ENCODE data around the gene AP1G1.

The AP1G1 gene

DNA sequence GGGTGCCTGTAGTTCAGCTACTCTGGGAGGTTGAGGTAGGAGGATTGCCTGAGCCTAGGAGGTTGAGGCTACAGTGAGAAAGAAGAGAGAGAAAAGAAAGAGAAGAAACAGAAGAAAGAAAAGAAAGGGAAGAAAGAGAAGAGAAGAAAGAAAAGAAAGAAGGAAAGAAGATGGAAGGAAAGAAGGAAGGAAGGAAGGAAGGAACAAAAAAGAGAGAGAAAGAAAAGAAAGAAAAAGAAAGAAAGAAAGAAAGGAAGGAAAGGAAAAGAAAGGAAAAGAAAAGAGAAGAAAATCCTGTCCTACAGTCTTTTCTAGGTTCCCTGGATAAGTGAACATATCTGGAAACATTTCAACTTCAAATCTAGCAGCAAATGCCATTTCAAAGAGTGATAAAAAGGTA lies 54.5 kb downstream of the AP1G1 start:
- DNase-seq: no peak

DNA sequence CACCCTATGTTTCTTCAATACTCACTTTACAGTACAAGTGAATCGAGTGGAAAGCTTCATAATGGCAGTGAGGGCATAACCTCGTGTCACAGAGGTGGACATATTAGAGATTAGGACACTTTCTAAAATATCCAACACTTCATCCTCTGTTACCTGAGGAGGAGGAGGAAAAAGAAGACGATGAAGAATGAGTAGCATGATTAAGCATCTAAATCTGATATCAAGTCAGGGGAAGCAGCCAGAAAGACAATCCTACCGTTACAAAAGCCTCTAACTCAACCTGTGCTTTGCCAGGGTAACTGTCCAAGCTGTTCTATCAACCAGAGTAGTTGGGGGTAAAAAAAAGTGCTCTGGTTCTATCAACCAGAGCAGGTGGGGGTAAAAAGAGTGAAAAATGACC lies 60.4 kb downstream of the AP1G1 start:
- DNase-seq: no peak

DNA sequence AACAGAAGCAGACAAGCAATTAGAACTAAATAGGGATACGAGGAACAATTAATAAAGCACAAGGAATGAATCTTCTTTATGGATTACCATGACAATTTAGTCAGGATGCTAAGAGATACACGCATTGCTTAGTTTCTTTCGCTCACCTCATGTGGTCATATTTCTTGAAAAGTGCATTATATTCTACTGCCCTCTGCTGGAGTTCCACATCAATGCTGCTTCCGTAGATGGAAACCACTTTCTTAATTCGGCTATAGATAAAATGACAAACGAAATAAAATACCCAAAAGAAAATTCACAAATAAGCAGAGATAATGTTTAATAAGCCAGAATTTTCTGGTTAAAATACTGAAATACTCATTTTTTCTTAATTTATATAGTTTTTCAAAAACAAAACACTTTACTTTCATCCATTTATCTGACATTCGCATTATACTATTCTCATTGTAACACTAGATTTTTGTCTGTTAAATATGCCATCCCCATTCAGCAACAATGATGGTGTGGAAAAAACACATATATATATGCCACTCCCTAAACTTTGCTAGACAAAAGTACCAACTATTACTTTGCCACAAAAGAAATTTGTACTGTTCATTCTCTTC lies 62.1 kb downstream of the AP1G1 start:
- DNase-seq: no peak

DNA sequence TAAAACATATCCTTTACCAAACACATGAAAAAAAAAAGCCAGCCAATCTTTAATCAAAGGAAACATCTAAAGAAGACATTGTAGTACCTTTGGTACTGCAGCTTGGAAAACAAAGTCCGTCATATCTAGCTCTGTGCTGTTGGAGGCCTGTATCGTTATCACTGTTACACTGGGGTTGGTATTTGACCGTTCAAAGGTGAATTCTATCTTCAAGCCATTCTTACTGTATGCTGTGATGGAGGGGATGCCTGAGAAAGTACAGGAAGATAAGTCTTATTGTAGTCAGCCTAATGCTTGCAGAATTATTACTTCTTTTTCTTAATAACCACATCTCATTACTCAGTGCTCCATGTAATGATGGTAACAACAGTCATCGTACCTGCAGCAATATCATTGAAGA lies 69.8 kb downstream of the AP1G1 start:
- no peak for DNase-seq

DNA sequence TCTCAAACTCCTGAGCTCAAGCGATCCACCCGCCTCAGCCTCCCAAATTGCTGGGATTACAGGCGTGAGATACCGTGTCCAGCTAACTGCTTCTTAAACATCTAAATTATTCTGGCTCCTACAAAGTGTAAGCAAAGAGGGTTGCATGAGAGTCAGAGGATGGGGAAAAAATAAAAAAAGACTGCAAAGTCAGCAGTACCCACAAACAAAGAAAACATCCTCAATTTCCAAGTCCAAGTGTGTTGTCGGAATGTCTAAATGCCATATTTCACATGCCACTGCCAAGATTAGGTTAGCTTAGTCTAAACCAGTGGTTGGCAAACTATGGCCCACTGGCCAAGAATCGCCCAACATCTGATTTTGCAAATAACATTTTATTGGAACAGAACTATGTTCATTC lies 71.1 kb downstream of the AP1G1 start:
- DNase-seq: no peak

DNA sequence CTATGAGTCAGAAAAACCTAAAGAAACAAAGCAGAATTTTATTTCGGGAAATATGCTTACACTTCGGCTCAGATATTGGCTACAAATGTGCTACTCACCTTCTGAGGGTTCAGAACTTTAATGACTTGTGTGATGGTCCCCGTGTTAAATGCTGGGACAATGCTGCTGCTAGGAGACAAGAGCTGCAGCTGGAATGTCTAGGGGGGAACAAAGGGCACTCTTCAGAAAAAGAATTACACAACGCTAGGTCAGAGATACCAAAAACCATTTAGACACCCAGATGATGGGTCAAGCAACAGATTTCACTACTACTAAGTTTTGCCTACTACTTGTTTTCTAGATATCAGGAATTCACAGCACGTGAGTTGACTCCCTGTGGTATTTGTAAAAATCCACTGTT lies 74.1 kb downstream of the AP1G1 start:
- no peak for DNase-seq

DNA sequence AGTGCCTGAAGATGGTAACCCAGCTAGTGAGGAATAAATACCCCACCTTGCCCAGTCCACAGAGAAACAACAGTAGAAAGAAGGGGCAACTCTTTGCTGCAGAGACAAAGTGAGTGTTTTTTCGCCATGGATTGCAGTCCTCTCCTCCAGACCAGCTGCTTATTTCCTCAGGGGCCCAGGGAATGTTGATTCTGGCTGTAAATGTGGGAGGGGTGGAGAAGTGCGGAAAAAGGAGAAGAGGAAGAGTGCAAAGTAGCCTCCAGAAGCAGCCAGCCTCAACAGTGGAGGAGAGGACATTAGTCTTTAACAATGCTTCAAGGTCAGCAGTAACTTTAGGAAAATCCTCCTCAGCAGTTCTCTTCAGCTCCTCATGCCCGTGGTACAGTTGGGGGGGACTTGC lies 76.0 kb downstream of the AP1G1 start:
- DNase-seq: no peak

DNA sequence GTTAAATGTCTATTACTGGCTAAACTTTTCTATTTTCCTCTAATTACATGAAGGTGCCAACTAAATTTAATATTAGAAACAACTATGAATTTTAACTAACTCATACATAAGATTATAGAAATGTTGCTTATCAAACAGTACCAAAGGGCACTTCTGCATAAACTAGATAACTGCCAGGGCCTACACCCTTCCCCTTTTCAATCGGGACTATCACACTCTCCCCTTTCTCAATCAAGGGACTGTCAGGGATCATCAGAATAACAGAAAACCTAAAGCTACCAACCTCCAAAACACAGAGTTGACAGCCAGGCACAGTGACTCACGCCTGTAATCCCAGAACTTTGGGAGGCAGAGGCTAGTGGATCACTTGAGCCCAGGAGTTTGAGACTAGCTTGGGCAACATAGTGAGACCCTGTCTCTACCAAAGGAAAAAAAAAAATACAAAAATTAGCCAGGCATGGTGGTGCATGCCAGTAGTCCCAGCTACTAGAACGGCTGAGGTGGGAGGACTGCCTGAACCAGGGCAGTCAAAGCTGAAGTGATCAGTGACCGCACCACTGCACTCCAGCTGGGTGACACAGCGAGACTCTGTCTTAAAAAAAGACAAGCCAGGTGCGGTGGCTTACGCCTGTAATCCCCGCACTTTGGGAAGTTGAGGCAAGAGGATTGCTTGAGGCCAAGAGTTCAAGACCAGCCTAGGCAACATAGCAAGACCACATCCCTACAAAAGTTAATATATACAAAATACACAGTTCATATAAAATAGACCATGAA lies 80.9 kb downstream of the AP1G1 start:
- DNase-seq: no peak

DNA sequence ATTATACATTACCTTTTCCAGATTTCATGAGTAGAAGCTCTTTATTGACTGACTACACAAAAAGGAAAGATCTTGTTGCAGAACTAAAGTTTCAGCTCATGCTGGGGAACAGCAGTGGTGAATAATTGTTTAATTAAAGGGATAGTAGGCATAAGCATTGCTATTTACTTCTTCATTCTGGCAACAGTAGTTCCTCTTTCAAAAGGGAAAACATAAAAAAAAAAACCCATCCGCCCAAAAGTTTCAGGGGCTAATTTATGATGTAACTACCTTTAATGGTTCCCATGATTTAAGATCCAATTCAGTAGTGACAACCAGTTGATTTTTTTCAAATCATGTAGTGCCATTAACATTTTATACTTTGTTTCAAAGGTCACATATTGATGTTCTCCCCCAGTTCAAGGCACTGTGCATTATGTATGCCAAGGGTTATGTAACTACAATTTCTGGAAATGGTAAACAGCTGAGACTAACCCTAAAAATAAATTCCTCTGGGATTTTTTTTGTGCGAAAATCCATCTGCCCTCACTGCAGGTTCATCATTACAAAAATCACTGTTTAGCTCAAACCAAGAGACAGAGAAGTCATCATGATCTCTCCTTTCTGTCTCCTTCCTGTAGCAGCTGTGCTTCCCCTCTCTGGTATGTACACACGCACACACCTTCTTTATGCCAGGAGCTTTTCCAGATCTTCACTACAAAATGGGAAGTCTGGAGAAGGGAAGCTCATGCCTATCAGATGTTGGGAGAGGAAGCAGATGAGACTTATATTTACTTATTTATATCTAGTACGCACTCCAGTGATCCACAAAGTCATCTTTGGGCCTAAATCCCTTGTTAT lies 81.9 kb downstream of the AP1G1 start:
- DNase-seq: no peak

DNA sequence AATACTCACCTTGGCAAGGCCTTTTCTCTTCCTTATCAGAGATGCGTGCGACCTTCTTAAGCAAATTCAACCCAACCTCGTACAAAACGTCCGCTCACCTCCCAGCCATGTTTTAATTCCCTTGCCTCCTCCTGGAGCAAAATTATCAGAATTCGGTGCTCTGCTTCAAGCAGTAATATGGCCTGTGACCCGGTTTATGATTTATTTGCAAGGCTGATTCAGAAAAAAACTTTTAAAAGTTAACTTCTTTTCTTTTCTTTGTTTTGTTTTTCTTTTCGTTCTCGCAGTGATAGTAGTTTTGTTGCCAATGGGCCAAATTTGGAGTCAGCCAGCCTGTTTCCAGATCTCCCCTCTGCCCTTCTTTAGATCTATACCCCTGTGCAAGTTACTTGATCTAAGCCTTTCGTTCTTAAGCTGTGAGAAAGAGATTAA lies 84.3 kb downstream of the AP1G1 start, which contains the start of gene PHLPP2:
PHLPP2 (minus strand) TSS at position 382 of the 432 bp plus-strand sequence. CDS start 9,906 bp downstream, outside the sequence.
- DNase-seq: no peak

DNA sequence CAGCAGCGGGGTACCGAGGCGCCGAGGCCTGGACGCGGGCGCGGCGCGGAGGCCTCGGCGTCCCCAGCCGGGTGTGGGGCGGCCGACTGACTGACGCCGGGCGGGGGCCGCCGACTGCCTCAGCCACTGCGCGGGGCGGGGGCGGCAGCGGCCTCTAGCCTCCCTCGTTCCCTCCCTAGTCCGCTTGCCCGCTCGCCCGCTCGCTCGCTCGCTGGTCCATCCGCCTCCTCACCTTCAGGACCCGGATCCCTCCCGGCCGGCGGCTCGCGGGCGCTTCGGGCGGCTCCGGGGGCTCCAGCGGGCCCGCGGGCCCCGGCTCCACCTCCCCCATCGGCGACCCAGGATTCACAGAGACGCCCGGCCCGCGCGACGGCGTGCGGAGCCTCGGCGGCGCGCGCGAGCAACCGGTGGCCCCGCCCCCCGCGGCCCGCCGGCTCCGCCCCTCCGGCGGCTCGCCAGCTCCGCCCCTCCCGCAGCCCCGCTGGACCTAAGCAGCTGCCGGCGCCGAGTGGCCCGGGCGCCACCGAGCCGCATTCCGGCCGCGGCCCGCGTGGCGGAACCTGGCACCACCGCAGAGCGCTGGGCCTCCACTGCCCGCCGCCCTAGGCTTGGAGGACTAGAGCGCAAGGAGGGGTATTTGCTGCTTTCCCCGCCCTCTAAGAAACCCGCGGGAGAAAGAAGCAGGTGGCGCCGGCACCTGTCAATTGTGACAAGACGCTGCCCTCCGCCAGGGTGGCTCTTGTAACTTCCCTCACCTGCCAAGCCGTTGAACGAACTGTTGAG lies 84.9 kb downstream of the AP1G1 start:
- DNase-seq: peak; percentile 90

DNA sequence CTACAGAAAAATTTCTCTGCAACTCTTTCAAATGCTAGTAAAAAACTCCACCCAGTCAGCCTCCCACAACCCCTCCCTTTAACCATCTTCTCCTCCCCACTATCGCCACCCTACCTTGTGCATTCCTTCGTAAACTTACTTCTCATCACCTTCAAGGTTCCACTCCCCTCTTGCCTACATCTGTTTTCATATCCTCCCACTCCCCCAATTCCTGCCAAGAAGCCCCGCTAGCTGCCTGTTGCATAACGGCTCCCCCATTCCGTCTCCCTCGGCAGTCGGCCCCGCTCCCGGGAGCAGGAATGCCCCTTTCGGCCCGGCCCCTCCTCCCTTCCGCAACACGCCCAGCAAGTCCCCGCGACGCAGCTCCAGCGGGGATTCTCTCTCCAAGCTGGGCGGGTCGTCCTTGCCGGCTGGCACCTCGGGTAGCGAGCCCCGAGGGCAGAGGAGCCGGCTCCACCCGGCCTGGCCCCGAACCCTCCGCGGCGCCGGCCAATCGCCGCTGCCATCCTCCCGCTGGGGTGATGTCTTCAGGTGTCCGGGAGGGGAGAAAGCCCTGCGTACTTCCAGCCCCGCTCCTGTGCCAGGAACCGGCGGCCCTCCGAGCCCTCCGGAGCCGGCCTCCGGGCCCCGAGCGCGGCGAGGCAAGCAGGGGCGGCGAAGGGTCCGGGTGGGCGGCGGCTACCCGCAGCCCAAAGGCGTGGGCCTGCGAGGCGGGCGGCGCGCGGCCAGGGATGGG lies 85.7 kb downstream of the AP1G1 start:
- DNase-seq: peak; percentile 79

DNA sequence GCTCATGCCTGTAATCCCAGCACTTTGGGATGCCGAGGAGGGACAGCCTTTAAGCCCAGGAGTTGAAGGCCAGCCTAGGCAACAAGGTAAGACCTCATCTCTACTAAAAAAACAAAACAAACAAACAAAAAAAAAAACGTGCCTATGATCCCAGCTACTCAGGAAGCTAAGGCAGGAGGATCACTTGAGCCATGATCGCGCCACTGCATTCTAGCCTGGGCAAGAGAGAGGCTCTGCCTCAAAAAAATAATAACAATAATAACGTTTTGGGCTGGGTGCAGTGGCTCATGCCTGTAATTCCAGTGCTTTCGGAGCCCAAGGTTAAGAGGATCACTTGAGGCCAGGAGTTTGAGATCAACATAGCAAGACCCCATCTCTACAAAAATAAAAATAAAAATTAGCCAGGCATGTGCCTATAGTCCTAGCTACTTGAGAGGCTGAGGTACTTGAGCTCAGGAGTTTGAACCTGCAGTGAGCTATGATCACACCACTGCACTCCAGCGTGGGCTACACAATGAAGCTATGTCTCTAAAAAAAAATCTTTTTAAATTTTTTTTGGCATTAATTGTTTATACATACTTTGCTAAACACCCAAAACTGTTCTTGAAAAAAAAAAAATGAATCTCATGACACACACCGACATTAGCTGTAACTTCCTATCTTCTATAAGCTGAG lies 87.4 kb downstream of the AP1G1 start:
- no peak for DNase-seq

DNA sequence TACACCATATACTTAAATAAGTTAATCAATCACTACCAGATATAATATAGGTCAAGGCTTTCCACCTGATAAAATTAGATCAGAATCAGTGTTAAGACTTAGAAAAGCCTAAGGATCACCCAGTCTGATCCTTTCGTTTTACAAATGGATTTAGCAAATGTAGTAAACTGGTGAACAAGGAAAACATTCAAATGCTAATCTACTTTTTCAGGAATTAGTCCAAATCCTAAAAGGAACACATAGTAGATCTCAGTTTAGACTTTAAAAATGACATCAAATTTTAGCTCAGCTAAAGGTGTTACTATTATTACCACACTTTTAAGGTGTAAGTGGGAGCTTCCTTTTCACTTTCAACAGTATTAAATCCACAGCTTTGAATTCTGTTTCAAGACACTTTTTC lies 96.1 kb downstream of the AP1G1 start:
- DNase-seq: no peak

DNA sequence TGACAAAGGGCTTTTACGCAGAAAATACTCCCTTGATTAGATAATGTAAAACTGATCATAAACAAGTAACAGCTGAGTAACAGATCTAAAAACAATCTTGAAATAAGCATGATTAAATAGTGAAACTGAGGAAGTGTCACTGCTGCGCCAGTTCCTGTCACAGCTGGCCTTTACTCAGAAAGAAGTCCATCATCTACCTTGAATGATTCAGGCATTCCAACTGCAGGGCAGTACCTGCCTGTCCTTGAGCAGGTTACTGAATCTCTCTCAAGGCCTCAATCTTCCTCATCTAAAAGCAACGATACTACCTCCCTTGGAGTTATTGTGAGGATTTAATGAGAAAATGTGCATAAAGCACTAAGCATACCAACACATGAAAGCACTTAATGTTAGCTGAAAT lies 96.8 kb downstream of the AP1G1 start:
- no peak for DNase-seq

DNA sequence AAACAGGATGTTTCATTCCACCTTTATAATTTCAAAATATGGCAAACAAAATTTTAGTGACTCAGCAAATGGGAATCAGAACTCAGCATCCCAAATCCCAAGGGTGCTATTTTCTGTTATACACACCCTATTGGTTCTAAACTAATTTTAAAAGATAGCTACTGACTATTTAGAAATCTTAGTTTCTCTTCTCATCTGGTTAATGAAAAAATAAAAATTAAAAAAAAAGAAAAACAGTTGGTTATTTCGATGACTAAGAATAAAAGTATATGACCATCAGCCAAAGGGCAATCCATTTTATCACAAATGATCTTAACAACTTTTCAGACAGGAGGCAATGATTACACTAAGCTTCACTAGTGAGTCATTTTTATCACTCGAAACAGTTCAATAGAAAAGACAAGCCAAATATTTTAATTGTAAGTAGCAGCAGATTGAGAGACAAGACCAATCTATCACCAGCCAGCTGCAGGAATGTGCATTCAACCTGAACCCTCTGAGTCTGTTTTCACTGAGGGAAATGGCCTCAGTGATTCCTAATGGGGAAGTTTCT lies 99.3 kb downstream of the AP1G1 start:
- no peak for DNase-seq

DNA sequence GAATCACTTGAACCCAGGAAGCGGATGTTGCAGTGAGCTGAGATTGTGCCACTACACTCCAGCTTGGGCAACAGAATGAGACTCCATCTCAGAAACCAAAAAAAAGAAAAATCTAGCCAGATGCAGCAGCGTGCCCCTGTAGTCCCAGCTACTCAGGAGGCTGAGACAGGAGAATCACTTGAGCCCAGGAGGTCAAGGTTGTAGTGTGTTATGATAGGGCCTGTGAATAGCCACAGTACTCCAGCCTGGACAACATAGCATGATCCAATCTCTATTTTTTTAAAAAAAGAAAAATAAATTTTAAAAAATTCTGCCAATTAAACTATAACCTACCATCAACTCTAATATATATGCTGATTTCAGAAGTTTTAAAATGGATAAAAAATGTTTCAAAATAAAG lies 99.9 kb downstream of the AP1G1 start:
- no peak for DNase-seq

DNA sequence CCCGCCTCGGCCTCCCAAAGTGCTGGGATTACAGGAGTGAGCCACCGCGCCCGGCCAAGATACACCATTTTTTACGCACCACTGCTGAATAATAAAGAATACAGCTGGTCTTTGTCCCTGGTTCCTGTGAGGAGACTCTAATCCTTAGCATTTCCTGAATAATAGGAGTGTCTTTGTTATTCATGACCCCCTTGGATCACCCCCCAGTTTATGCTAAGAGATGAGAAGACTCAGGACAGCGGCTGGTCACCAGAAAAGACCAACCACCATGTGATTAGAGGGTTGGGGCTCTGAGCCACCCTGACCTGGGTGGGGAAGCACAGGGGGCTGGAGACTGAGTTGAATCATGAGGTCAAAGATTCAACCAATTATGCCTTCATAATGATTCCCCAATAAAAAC lies 101.4 kb downstream of the AP1G1 start:
- no peak for DNase-seq

DNA sequence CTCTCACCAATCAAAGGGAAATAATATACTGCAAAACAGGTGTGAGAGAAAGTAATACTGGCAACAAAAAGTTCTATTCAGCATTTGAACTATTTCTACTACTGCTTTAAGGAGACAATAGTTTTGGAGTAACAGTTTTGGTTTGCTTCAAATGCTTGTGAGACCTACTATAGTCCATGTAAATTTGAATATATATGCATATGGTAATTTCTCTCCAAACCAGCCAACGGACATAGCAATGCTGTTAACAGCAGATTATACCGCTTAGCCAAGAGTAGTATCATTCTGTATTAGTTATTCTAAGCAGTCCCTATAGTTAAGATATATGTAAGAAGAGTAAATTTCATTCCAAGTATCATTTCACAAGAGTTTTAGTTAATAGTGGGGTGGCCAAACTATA lies 102.6 kb downstream of the AP1G1 start:
- DNase-seq: no peak

DNA sequence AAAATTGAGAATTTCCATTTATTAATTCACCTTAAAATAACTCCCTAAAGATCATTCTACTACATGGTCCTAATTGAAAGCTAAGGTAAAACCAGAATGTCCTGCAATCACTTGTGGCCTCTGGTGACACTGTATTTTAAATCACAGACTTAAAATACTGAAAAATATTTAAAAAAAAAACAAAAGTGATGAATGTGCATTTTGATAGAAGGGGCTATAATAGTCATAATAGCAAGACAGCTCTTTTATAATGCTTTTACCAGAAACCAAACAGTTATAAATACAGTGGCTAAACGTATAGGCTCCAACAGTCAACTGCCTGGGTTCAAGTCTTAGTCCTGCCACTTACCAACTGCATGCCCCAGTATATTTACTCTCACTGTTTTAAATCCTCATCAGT lies 105.3 kb downstream of the AP1G1 start:
- no peak for DNase-seq

DNA sequence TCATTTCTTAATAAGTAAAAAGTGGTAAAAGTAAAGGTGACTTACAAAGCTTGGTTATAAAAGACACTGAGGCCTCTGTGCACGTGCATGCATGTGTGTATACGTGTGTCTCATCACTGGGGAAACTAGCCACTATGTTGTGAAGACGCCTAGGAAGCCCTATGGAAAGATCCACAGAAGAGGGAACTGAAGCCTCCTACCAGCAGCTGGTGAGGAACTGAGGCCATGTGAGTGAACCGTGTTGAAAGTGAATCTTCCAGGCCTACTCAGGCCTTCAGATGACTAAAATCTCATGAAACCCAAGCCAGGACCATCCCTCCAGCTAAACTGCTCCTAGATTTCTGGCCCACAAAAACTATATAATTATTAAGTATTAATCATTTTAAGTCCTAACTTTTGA lies 107.8 kb downstream of the AP1G1 start:
- DNase-seq: no peak

Data from right forelimb (tissue), 1 donor.